GM18907 (cell line): ENCODE data around the gene HDAC11.

ENCODE experiments used
- ATAC-seq: cut with Tn5 transposase; IDR thresholded peaks from one replicate; pipeline ENCODE4 v1.9.1; 2021; ENCODE audit warnings: mild to moderate bottlenecking, moderate library complexity; ENCODE audit not compliant: unreplicated experiment

The HDAC11 gene

GRCh38 chr3:13540297-13540995, 60.3 kb downstream of the HDAC11 start:
- ATAC-seq: no peak

DNA sequence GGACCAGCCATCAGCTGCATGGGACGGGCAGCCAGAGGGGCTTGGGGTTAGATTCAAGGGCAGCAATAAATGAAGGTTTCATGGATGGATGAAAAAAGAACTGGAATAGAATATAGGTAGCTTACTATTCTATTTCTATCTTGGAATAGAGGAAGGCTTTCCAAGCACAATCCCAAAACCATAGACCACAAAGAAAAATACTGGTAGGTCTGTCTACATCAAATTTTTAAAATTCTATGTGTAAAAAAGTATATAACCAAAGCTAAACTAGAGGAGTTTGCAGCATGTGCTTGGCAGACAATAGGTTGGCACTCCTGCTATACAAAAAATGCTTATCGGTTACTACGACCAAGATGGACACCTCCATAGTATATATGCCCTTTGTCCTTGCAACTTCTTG, 61.6 kb downstream of the HDAC11 start:
- no peak for ATAC-seq

- ATAC-seq: no peak
Measured at GRCh38 chr3:13542142-13542541, 62.0 kb downstream of the HDAC11 start.

DNA sequence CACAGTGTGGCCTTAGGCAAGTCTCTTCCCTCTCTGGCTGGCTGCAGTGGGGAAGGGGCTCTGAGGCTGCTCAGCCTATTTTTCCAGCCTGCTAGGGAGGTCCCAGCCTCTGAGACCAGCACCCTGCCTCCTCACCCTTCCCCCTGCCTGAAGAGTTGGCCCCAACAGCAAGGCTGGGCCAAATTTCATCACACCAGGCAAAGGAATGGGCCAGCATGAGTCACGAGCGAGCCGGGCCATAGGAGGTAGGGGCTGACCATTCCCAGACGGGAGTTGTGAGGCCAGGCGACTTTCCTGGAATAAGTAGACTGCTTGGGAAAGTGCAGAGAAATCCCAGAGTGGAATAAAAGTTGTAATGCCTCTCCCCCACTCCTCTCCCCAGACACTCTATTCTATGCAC, 63.1 kb downstream of the HDAC11 start:
- no peak for ATAC-seq

DNA sequence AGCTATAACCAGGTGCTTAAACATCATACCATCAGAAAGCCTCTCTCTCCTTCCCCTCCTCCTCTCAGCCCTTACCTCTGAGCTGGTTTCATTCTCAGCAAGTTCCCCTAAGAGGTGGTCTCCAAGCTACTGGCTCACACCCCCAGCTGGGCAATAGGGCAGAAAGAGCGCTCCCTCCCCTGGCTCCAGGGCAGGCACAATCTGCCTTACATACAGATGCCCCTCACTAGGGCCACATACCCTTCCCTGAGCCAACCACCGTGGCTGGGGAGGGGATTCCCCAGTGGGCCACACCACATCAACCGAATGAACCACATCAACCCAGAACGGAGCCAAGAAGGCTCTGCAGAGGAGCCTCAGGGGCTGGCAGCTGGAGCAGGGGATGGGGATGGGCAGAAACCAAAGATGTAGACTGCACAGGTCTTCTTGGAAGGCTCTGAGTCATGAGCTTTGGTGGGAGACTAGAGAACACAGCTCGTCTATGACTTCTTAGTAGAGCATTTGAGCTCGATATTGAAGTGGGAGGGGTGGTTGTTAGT, 64.3 kb downstream of the HDAC11 start:
- no peak for ATAC-seq

- ATAC-seq: no peak
Measured at GRCh38 chr3:13544951-13545651, 65.0 kb downstream of the HDAC11 start.

- ATAC-seq: no peak
Measured at GRCh38 chr3:13545952-13546454, 65.9 kb downstream of the HDAC11 start.

- no peak for ATAC-seq
Measured at GRCh38 chr3:13546667-13547171, 66.6 kb downstream of the HDAC11 start.

- no peak for ATAC-seq
Measured at GRCh38 chr3:13547591-13548371, 67.7 kb downstream of the HDAC11 start.

DNA sequence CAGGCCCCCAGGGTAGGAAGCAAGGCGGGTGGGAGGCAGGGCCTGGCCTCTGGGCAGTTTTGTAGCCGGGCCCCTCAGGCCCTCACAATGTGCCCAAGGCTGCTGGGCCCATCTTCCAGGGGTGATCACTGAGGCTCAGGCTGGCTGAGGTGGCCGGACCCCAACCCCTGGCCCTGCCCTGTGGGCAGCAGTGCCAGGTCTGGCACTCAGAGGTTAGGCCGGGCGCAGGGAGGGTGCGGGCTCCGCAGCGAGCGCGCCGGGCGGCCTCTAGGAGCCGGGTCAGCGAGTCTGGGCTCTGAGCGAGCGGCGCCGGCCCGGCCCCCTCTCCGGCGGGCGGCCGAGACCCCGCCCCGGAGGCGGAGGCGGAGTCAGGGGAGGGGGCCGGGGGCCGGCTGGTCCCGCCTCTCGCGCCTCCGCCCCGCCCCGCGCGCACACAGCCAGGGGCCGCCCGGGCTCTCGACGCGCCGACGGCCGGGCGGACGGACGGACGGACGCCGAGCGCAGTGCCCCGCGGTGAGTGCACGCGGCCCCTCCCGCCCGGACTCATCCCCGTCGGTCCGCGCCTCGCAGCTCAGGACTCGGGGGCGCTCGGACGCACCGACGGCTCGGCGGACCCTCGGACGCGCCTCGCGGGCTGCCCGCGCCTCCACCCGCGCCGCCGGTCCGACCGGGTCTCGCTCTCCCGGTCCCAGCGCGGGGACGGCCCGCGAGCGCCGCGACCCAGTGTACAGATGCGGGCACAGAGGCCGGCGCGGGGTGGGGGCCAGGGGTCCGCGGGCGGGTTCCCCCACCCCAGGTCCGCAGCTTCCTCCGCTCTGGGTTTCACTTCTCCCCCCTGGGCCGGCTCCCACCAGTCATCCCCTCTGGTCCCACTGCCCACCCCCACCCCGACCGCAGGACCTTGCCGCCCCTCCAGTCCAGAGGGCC, 68.9 kb downstream of the HDAC11 start, which contains the start of gene FBLN2:
TSS of gene FBLN2 (plus strand) at position 430 of the 927 bp plus-strand sequence. CDS start 21,231 bp downstream, outside the sequence.
- no peak for ATAC-seq

DNA sequence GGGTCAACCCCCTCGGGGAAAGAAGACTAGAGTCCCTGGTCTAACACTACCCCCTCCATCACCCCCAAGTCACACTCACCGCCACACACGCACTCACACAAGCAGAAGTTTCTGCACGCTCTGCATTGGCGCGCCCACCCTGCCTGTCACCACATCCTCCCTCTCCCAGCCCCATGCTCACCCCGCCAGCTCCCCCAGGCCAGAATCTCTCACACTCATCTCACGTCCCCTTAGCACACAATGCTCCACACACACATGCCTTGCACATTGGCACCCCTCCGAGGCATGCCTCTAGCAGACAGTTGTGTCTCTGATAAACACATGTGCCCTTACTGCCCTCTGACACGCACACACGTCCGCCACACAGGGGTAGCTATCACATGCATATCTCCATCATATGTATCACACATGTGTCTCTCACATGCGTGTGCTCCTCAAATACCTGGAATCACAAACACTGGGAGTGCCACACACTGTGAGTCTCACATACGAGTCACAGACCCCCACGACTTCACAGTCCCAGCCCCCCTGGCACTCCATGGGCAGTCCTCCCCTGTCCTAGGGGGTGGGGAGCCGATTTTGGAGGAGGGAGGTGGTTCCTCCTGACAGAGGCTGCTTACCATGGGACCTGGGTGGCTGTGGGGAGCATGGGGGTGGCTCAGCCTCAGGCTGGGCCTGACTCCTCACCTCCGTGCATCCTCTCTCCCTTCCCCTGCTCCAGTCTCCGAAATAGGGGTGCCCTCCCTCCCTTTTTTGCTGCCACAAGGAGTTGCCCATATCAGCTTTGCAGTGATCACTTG, 69.7 kb downstream of the HDAC11 start:
- ATAC-seq: no peak

DNA sequence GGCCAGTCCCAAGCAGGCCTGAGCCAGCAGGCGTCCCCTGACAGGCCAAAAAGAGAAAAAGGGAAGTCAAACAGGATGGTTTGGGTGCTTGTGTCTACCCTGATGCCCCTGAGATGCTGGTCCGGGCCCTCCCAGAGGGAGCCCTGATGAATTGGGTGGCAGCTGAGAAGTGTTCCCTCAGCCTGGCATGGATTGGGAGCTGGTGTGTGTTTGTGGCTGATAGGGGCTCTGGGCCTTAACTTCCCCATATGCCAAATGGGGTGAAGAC, 70.3 kb downstream of the HDAC11 start:
- no peak for ATAC-seq

- ATAC-seq: no peak
Measured at GRCh38 chr3:13550791-13551360, 70.8 kb downstream of the HDAC11 start.

- no peak for ATAC-seq
Measured at GRCh38 chr3:13552857-13553652, 72.9 kb downstream of the HDAC11 start.

DNA sequence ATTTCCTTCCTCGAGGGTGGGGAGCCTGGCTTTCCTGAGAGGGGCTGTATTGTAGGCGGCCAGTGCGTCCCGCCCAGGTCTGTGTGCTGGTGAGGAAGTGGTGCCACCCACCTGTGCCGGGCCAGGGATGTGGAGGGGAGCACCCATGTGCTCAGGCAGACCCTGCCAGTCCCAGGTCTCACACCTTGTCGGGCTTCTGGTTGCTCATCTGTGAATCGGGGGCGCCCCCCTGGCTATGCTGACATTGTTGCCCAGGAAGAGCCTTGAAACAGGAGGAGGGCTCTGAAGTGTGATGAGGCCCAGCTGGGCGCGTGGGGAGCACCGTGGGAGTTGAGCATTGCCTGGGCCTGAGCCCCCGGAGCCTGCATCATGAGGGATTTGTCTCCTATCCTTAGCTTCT, 73.6 kb downstream of the HDAC11 start:
- ATAC-seq: no peak

DNA sequence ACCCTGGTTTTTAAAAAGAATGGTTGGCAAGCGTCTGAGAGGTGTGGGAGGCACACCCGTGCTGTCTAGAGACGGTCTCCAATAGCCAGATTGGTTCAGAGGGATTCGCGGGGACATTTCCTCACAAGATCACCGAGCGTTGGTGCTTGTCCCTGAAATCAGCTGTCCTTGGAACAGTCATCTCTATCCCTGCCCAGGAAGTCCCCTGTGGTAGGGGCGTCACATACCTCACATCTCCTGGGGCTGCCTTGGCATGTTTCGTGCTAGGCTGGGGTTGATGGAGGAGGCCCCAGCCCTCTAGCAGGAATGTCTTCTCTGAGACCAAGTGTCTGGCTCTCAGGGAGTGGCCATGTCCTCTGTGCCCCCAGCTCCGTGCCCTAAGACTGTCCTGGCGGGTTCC, 75.6 kb downstream of the HDAC11 start:
- no peak for ATAC-seq
